ENCODE measurements around the gene CELSR2.

Gene CELSR2

DNA sequence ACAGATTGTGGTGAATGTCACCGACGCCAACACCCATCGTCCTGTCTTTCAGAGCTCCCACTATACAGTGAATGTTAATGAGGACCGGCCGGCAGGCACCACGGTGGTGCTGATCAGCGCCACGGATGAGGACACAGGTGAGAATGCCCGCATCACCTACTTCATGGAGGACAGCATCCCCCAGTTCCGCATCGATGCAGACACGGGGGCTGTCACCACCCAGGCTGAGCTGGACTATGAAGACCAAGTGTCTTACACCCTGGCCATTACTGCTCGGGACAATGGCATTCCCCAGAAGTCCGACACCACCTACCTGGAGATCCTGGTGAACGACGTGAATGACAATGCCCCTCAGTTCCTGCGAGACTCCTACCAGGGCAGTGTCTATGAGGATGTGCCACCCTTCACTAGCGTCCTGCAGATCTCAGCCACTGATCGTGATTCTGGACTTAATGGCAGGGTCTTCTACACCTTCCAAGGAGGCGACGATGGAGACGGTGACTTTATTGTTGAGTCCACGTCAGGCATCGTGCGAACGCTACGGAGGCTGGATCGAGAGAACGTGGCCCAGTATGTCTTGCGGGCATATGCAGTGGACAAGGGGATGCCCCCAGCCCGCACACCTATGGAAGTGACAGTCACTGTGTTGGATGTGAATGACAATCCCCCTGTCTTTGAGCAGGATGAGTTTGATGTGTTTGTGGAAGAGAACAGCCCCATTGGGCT lies 3.0 kb downstream of the CELSR2 start:
- DNase-seq (ENCODE audit: low read depth, low spot score), result no peak

DNA sequence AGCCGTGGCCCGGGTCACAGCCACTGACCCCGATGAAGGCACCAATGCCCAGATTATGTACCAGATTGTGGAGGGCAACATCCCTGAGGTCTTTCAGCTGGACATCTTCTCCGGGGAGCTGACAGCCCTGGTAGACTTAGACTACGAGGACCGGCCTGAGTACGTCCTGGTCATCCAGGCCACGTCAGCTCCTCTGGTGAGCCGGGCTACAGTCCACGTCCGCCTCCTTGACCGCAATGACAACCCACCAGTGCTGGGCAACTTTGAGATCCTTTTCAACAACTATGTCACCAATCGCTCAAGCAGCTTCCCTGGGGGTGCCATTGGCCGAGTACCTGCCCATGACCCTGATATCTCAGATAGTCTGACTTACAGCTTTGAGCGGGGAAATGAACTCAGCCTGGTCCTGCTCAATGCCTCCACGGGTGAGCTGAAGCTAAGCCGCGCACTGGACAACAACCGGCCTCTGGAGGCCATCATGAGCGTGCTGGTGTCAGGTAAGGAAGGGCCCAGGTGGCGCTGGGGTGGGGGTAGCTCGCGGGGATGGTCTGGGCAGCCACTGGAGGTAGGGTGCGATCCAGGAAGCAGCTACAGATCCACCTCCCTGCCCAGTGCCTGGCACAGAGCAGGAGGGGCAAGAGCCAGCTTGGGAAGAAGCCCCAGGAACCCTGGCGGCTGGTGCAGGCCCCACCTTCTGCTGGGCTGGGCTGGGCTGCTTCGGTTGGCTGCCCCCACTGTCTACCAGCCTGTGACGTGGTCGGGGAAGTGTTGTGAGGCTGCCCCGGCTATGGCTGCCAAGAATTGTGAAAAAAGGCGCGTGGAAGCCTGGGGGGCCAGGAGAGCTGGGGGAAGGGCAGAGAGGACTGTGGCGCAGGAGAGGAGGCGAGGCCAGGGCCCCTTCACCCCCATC lies 3.8 kb downstream of the CELSR2 start:
- no peak for DNase-seq (ENCODE audit: low read depth, low spot score)

DNA sequence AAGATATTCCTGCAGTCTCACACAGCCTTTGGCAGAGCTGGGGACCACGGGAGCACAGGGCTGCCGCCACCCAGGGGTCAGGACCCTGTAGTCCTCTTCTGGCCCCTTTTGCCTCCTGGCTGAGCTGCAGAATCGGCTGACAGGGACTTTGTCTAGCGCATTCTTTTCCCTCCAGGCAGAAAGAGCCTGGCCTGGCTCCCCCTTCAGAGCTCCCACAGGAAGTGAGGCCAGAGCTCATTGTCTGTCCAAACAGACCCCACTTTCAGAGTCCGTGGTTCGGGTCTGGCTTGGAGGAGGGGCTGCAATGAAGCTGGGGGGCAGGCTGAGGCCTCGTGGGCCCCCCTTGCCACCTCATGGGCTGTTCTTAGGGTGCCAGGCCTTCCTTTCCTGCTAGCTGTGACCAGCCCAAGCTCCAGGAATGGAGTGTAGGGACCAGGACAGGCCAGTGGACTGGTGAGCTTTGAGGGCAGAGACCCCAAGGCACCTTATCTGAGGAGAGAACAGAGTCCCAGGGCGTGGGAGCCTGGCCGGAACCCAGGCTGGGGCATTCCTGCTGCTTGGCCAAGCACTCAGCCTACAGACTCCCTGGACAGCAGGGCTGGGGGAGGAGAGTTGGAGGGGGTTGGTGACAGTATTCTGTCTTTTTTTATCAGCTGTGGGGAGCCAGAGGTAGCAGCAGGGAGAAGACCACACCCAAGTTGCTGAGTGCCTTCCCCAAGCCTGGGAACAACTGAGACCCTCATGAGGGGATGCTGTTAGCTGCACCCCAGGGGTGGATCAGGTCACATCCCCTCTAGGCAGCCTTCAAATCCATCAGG lies 4.7 kb downstream of the CELSR2 start:
- DNase-seq (ENCODE audit: low read depth, low spot score), result no peak

DNA sequence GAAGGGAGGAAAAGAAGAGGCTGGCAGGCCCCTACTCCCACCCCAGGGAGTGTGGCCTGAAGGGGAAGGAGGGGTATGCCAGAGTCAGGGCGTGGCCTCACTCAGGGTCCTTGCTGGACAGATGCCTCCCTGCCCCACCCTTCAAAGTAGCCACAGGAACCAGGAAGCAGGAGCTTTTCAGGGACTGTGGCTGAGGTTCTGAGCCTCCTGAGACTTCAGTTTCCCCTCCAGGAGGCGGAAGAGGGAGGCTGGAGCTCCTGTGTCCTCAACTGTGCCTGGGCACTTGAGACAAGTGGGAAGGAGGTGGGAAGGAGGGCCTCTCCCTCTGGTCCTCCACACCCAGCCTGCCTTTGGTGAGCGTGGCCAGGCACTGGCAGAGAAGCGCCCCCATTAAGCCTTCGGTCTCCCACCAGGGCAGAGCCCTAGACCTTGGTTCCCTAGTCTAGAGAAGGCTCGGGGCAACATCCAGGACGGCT lies 5.3 kb downstream of the CELSR2 start:
- DNase-seq (ENCODE audit: low read depth, low spot score), result no peak

DNA sequence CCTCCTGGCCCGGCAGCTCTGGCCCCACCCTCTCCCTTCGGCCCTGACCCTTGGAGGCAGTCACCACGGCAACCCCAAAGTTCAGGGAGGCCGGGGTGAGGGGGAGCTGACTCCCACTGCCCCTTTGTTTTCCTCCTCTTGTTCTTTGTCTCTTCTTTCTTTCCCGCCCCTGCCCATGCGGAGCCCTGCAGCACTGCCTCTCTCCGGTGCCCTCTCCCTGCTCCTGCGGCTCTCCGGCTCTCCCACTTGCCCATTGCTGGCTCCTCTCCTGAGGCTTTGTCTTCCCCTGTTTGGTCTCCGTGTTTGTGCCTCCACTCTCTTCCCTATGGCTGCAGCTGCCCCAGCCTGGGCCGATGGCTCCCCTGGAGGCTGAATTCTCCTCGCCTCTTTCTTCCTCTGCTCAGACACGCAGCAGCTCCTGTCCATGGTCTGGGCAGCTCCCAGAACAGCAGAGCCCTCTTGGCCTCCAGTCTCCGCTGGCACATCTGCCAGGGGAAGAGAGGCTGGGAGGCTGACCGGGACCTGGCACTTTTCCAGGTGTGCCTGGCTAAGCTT lies 5.8 kb downstream of the CELSR2 start:
- no peak for DNase-seq (ENCODE audit: low read depth, low spot score)

DNA sequence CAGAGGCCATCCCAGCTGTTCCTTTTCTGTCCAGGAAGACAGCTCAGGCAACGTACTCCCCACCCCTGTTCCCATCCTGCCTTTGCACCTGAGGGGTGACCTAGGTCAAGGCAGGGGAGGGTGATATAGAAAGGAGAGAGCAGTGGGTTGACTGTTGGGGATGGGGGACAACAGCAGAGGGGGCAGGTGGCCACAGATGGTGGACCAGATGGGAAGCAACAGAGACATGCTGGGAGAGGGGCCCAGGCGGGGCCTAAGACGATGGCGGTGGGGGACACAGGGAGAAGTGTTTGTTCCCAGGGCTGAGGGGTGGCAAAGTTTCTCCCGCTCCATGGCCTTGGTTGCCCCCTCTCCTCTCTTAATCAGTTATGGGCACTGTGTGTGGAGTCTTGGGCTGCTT lies 6.3 kb downstream of the CELSR2 start:
- no peak for DNase-seq (ENCODE audit: low read depth, low spot score)

DNA sequence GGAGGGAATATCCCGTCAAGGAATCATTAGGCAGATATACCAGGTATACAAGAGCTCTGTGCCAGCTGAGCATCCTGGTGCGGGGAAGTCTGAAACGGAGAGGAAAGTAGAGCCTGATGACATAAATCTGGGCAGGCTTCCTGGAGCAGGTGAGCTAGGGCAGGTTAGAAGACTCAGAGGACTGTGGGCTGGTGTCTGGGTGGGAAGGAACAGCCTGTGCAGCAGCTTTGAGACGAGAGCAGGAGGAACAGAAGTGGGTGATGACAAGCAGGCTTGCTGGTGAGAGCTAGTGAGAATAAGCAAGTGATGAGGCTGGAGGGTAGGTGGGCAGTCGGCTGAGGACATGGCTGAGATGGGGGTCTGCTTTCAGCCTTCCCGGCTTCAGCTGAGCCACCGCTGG lies 6.7 kb downstream of the CELSR2 start:
- no peak for DNase-seq (ENCODE audit: low read depth, low spot score)

DNA sequence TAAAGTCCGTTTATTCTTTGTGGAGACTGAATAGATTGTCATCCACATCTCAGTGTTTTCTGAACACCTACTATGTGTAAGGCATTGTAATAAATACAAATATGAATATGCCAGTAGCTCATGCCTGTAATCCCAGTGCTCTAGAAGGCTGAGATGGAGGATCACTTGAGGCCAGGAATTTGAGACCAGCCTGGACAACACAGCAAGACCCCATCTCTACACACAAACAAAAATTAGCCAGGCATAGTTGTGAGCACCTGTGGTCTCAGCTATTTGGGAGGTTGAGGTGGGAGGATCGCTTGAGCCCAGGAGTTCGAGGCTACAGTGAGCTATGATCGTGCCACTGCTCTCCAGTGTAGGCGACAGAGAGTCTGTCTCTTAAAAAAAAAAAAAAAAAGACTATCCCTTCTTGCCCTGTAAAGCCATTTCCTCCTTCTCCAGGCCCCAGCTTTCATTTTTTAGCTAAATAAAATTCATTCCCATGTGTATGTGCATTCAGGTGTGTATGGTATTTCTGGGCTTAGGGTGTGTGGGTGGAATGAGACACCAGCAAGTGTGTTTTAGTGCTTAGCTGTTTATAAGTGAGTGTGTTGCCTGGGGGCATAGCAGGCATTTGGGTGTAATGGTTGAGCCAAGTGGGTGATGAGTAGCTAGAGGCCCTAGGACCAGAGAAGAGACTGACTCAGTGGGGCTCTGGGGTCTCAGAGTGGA lies 7.8 kb downstream of the CELSR2 start:
- DNase-seq (ENCODE audit: low read depth, low spot score), result no peak

DNA sequence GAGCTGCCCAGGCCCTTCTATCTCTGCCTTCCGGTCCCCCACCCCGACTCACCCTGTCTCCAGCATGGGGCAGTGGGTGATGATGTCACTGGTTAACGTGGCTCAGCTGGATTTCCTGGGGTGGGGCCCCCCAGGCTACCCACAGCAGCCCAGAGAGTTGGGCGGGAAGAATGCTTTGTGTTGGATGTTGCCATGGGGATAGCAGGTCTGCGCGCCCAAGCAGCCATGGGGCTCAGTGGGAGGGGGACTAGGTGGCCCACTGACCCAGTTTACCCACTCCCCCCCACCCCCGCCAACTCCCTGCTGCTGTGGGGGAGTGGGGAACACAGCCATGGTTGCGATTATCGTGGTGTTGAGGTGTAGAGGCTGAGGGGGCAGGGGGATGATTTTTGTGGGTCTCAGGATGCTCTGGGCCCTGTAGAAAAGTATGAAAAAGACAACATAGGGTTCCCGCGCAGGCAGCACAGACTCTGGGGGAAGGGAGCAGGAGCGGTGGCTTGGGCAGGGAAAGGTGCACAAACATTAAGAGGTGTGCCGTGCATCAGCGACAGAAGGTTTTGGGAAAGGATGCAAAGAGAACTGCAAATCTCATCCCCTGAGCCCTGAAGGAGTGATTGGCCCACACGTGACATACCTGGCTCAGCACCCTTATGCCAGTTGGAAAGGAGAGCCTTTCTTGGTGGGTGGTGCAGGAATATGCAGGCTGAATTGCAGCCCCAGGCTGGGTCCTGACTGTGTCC lies 8.5 kb downstream of the CELSR2 start:
- no peak for DNase-seq (ENCODE audit: low read depth, low spot score)

DNA sequence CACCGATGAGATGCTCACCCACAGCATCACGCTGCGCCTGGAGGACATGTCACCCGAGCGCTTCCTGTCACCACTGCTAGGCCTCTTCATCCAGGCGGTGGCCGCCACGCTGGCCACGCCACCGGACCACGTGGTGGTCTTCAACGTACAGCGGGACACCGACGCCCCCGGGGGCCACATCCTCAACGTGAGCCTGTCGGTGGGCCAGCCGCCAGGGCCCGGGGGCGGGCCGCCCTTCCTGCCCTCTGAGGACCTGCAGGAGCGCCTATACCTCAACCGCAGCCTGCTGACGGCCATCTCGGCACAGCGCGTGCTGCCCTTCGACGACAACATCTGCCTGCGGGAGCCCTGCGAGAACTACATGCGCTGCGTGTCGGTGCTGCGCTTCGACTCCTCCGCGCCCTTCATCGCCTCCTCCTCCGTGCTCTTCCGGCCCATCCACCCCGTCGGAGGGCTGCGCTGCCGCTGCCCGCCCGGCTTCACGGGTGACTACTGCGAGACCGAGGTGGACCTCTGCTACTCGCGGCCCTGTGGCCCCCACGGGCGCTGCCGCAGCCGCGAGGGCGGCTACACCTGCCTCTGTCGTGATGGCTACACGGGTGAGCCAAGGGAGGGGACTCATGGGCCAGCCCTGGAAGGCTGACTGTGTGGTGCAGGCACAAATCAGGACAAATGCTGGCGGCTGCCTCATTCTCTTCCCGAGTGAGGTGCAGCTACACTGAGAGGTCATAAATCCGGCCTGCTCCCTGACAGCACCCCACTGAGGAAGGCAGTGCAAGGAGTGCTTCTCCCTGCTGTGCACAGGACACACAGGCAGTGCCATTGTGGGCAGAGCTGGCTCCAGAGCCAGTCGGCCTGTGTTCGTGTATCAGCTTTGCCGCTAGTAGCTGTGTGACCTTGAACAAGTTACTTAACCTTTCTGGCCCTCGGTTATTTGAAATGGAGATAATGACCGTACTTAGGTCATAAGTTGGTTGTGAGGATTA lies 9.4 kb downstream of the CELSR2 start:
- DNase-seq (ENCODE audit: low read depth, low spot score), result no peak

DNA sequence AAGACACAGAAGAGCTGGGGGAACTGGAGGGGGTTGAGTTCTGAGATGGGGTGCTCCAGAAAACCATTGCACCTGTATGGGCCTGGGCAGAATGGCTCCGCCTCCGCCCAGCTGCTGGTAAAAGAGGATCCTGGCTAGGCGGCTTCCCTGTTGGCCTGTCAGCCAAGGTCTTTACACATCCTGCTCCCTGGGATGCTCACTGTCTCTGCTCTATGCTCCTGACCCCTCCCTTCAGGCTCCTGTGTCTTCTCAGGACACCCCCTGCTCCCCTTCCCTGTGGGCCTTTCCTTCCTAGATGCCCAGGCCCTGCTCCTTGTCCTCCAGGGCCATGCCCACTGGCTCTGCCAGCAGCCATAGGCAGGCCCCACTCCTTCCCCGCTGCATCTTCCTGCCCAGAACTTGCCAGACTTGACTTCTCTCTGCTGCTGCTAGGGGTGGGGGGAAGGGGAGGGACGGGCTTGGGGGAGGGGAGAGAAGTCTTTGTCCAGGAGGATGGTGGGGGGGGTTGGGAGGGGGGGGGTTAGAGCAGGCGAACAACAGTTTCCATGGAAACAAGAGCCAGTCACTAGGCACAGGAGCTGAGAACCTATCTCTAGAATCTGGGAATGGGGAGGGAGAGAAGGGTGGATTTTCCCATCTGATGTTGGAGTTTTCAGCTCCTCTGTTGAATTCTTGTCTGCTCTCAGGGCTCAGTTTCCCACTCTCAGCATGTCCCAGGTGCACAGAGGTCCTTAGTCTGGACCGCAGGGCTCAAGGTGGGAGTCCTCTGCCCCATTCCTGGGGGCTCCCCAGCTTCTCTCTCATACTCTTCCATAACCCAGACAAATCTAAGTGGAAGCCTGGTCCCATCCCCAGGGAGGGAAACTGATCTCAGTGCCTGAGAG lies 10.6 kb downstream of the CELSR2 start:
- no peak for DNase-seq (ENCODE audit: low read depth, low spot score)

DNA sequence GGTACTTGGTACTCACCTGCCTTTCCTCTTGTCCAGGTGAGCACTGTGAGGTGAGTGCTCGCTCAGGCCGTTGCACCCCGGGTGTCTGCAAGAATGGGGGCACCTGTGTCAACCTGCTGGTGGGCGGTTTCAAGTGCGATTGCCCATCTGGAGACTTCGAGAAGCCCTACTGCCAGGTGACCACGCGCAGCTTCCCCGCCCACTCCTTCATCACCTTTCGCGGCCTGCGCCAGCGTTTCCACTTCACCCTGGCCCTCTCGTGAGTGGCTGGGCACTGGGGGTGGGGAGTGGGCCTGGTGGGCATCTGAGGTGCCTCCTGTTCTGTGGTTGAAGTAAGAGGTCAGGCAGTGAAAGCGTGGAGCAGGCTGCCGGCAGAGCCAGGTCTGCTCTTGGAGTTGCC lies 11.7 kb downstream of the CELSR2 start:
- no peak for DNase-seq (ENCODE audit: low read depth, low spot score)

DNA sequence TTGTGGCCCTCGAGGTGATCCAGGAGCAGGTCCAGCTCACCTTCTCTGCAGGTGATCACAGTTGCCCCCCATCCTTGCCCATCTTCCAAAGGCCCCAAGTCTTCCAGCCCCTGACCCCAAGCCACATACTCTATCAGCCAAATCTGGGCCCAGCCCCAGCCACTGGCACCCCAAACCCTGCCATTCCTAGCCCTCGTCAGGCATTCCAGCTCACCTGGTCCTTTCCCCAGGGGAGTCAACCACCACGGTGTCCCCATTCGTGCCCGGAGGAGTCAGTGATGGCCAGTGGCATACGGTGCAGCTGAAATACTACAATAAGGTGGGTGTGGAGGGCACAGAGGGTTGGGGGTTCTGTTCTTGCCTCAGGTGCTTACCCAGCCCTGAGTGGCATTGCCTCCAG lies 12.2 kb downstream of the CELSR2 start:
- no peak for DNase-seq (ENCODE audit: low read depth, low spot score)

DNA sequence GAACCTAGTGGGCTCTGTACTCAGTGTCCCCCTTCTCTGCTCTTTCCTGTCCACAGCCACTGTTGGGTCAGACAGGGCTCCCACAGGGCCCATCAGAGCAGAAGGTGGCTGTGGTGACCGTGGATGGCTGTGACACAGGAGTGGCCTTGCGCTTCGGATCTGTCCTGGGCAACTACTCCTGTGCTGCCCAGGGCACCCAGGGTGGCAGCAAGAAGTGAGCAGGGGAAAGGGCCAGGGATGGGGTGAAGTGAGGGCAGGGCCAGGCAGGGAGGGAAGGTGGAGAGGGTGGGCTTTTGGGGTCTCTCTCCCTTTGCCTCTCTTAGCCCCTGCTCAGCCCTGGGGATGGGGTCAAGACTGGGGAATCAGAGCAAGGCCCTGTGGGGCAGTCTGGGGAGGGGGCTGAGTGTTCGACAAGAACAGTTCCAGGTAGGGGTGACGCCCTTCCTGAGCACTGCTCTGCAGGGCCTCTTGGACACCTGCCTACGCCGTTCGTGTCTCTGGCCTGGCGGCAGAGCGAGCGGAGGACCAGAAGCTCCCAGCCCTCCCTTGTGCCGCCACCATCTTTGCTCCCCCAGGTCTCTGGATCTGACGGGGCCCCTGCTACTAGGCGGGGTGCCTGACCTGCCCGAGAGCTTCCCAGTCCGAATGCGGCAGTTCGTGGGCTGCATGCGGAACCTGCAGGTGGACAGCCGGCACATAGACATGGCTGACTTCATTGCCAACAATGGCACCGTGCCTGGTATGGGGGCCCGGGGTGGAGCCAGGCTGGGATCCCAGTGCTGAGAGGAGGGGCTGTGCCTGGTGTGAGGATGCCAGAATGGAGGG lies 13.1 kb downstream of the CELSR2 start:
- DNase-seq (ENCODE audit: low read depth, low spot score), result no peak

DNA sequence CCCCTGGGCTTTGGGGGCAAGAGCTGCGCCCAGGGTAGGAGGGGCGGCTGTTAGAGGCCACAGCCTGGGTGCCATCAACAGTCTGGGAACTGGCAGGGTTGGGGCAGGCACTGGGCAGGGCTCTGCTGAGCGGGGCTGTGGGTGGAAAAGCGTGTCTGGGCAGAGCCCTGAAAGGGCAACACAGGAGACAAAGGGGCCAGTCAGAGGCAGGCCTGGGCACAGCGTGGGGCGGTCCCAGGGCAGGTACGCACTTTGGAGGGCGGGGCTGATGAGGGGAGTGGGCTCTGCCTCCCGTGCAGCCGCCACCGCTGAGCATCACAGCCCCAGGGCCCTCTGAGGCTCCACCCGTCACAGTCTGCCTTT lies 13.9 kb downstream of the CELSR2 start:
- no peak for DNase-seq (ENCODE audit: low read depth, low spot score)

DNA sequence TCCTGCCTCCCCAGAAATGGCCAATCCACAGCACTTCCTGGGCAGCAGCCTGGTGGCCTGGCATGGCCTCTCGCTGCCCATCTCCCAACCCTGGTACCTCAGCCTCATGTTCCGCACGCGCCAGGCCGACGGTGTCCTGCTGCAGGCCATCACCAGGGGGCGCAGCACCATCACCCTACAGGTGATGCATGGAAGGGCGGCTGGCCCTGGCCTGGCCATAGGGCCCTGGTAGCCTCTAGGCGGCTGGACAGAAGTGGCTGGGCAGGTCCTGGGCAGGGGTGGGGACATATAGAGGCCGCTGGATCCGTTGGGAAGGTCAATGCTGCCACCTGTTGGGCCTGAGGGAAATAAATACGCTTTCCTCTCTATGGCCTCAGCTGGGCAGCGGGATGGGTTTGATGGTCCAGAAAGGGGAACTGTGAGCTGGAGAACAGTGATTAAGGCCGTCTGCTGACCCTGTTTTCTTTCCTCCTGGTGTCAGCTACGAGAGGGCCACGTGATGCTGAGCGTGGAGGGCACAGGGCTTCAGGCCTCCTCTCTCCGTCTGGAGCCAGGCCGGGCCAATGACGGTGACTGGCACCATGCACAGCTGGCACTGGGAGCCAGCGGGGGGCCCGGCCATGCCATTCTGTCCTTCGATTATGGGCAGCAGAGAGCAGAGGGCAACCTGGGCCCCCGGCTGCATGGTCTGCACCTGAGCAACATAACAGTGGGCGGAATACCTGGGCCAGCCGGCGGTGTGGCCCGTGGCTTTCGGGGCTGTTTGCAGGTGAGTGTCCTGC lies 14.4 kb downstream of the CELSR2 start:
- DNase-seq (ENCODE audit: low read depth, low spot score), result no peak

DNA sequence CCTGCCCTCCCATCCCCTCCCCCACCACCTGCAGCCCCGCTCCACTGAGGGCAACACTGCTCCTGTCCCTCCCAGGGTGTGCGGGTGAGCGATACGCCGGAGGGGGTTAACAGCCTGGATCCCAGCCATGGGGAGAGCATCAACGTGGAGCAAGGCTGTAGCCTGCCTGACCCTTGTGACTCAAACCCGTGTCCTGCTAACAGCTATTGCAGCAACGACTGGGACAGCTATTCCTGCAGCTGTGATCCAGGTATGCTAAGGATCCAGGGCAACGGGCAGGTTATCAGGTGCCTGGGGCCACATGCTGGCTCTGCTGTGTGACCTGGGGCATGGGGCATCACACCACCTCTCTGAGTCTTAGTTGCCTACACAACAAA lies 15.0 kb downstream of the CELSR2 start:
- no peak for DNase-seq (ENCODE audit: low read depth, low spot score)

Measured in iPS DF 19.7 (cell line).